ENCODE measurements around the gene DNAH14. TPM values are rescaled to one million over a fixed set of nuclear protein-coding genes. Genes with fewer than 3 reads are reported as not detected.

The DNAH14 gene
- total and polyA plus RNA-seq, 9 donors: 3.7 to 61.4 (median 24.2) TPM

GRCh38 chr1:225360119-225360518 lies 430.6 kb downstream of the DNAH14 start:
- no peaks in the 10 kb centered on the region for H3K9me3 ChIP-seq

GRCh38 chr1:225361176-225361575 lies 431.7 kb downstream of the DNAH14 start:
- DNase-seq: no peak
- Histone ChIP-seq H3K27ac (no peak overlapping the region), H3K27me3 (no peaks in the 10 kb centered on the region), H3K36me3 (no peaks in the 10 kb centered on the region), H3K4me1 (ENCODE audit: insufficient read depth) (no peaks in the 10 kb centered on the region), H3K4me3 (no peak overlapping the region), H3K9me3 (no peaks in the 10 kb centered on the region)
- WGBS, 3 donors: 71 to 91% (median 80%) methylated on average over 1 of the region's 1 CpG
- TF ChIP-seq CTCF (IDR thresholded peaks at IDR 0.05) (no peak), EP300 (IDR thresholded peaks at IDR 0.05) (no peak), POLR2A (IDR thresholded peaks at IDR 0.05) (no peak)
- intact Hi-C loops (cut with DNase I): no loop called here

More at GRCh38 chr1:225360119-225360518, 430.6 kb downstream of the DNAH14 start:
- TF ChIP-seq CTCF (IDR thresholded peaks at IDR 0.05) (no peak), EP300 (IDR thresholded peaks at IDR 0.05) (no peak), POLR2A (IDR thresholded peaks at IDR 0.05) (no peak)
- no peaks in the 10 kb centered on the region for H3K36me3 ChIP-seq
- 91 to 94% (median 93%) methylated on average over 4 of the region's 4 CpGs for WGBS, 3 donors
- no peak overlapping the region for H3K4me3 ChIP-seq
- intact Hi-C loops (cut with DNase I): no loop called here
- no peak overlapping the region for H3K27ac ChIP-seq
- DNase-seq: no peak
- no peaks in the 10 kb centered on the region for H3K27me3 ChIP-seq
- H3K4me1 ChIP-seq (ENCODE audit: insufficient read depth): no peaks in the 10 kb centered on the region

- Histone ChIP-seq H3K4me1 (ENCODE audit: insufficient read depth) (no peaks in the 10 kb centered on the region), H3K27me3 (no peaks in the 10 kb centered on the region), H3K27ac (no peak overlapping the region), H3K36me3 (no peaks in the 10 kb centered on the region), H3K9me3 (no peaks in the 10 kb centered on the region), H3K4me3 (no peak overlapping the region)
- DNase-seq: no peak
- TF ChIP-seq EP300 (IDR thresholded peaks at IDR 0.05) (no peak), CTCF (IDR thresholded peaks at IDR 0.05) (no peak), POLR2A (IDR thresholded peaks at IDR 0.05) (no peak)
- intact Hi-C loops (cut with DNase I): no loop called here
Measured at GRCh38 chr1:225362805-225363204, 433.3 kb downstream of the DNAH14 start.

GRCh38 chr1:225364439-225364838 lies 435.0 kb downstream of the DNAH14 start:
- Histone ChIP-seq H3K9me3 (no peaks in the 10 kb centered on the region), H3K36me3 (no peaks in the 10 kb centered on the region), H3K4me3 (no peak overlapping the region), H3K27me3 (no peaks in the 10 kb centered on the region), H3K4me1 (ENCODE audit: insufficient read depth) (no peaks in the 10 kb centered on the region), H3K27ac (no peak overlapping the region)
- TF ChIP-seq EP300 (IDR thresholded peaks at IDR 0.05) (no peak), CTCF (IDR thresholded peaks at IDR 0.05) (no peak), POLR2A (IDR thresholded peaks at IDR 0.05) (no peak)
- 69 to 86% (median 82%) methylated on average over 6 of the region's 6 CpGs for WGBS, 3 donors
- intact Hi-C loops (cut with DNase I): no loop called here
- DNase-seq: no peak

- DNase-seq: no peak
- no peak overlapping the region for H3K27ac ChIP-seq
- no peaks in the 10 kb centered on the region for H3K36me3 ChIP-seq
- TF ChIP-seq CTCF (IDR thresholded peaks at IDR 0.05) (no peak), POLR2A (IDR thresholded peaks at IDR 0.05) (no peak), EP300 (IDR thresholded peaks at IDR 0.05) (no peak)
- H3K4me3 ChIP-seq: no peak overlapping the region
- no peaks in the 10 kb centered on the region for H3K27me3 ChIP-seq
- no peaks in the 10 kb centered on the region for H3K4me1 ChIP-seq (ENCODE audit: insufficient read depth)
- intact Hi-C loops (cut with DNase I): no loop called here
- no peaks in the 10 kb centered on the region for H3K9me3 ChIP-seq
Measured at GRCh38 chr1:225366018-225366417, 436.5 kb downstream of the DNAH14 start.
